Measurements from ENCODE around the gene RGL1. TPM values are rescaled to one million over a fixed set of nuclear protein-coding genes. Genes with fewer than 3 reads are reported as not detected.

The RGL1 gene
- total and polyA plus RNA-seq, 7 donors: 0.93 to 6.8 (median 3.9) TPM

GRCh38 chr1:183873642-183874041 is 68.7 kb downstream of the RGL1 start:
- Histone ChIP-seq H3K27me3 (ENCODE audit: insufficient read depth in 3 of 3, low read length in 2 of 3) (no peaks in the 10 kb centered on the region), H3K9me3 (no peaks in the 10 kb centered on the region), H3K4me3 (no peak overlapping the region), H3K4me1 (peaks cover 44% of the 10 kb centered on the region), H3K27ac (peak overlapping the region; percentile 23), H3K36me3 (ENCODE audit: insufficient read depth in 1 of 2, low read depth in 1 of 2) (no peaks in the 10 kb centered on the region)
- intact Hi-C loops (cut with DNase I): no loop called here
- TF ChIP-seq, protein P1, sequence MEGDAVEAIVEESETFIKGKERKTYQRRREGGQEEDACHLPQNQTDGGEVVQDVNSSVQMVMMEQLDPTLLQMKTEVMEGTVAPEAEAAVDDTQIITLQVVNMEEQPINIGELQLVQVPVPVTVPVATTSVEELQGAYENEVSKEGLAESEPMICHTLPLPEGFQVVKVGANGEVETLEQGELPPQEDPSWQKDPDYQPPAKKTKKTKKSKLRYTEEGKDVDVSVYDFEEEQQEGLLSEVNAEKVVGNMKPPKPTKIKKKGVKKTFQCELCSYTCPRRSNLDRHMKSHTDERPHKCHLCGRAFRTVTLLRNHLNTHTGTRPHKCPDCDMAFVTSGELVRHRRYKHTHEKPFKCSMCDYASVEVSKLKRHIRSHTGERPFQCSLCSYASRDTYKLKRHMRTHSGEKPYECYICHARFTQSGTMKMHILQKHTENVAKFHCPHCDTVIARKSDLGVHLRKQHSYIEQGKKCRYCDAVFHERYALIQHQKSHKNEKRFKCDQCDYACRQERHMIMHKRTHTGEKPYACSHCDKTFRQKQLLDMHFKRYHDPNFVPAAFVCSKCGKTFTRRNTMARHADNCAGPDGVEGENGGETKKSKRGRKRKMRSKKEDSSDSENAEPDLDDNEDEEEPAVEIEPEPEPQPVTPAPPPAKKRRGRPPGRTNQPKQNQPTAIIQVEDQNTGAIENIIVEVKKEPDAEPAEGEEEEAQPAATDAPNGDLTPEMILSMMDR (IDR thresholded peaks at IDR 0.05): no peak
- ATAC-seq (peak in 2 of 4 donors; percentile 29 to 46), DNase-seq (no peak)
- 46 to 55% (median 53%) methylated on average over 3 of the region's 3 CpGs for WGBS, 3 donors

DNA sequence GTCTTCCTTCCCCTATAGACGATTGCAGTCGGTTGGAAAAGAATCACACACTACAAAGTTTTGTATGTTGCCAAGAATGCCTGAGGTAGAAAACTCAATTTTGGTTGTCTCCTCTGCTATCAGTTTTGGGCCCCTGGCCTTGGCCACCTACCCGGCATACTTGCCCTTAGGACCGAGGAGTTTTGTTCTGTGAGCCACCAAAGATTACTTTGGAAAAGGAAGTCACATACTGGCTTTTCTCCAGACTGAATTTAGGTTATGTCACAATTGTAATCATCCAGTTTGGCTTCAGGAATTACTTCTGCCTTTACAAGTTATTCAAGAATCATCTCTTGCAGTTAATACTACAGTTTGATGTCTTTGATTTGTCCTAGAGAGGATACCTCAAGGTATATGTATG is 71.4 kb downstream of the RGL1 start:
- 44 to 51% (median 45%) methylated on average over 4 of the region's 4 CpGs for WGBS, 3 donors
- no peak for DNase-seq
- no peak for ATAC-seq
- Histone ChIP-seq H3K27ac (peak overlapping the region; percentile 33), H3K36me3 (ENCODE audit: insufficient read depth in 1 of 2, low read depth in 1 of 2) (no peaks in the 10 kb centered on the region), H3K4me1 (peaks cover 40% of the 10 kb centered on the region), H3K4me3 (no peak overlapping the region), H3K9me3 (no peaks in the 10 kb centered on the region), H3K27me3 (ENCODE audit: insufficient read depth in 3 of 3, low read length in 2 of 3) (no peaks in the 10 kb centered on the region)
- TF ChIP-seq, protein P1 (IDR thresholded peaks at IDR 0.05): no peak
- intact Hi-C loops (cut with DNase I): no loop called here

DNA sequence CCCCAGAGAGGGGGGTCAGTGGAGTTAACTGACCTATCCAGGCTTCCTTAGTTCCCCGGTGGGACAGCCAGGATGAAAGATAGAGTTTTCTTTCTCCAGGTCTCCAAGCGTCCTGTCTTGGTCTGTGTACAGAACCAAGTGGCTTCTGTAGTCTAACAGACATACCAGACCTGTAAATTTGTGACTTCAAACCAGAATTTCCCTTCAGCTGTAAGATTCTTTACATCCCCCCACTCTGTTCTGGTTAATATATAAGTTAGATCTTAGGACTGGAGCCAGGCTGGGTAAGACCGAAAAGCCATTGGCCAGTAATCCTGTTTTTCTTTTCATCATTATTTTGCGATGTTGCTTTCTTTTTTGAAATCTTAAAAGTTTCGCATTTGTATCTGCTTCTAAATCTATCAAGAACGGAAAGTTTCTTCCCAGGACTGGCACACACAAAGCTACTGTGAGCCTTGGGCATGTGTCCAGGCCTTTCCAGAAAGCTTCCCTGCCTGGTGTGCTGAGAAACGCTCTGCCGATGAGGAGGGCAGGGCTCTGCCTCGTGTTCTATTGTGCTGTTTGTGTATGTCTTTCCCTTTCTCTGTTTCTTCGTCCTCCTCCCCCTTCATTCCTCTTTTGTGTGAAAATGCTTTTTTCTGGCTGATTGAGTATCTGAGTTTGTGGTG is 72.3 kb downstream of the RGL1 start:
- H3K27ac ChIP-seq: peak overlapping the region; percentile 33
- ATAC-seq (peak in 2 of 4 donors; percentile 55 to 77), DNase-seq (peak; percentile 39 to 54)
- peaks cover 32% of the 10 kb centered on the region for H3K4me1 ChIP-seq
- H3K9me3 ChIP-seq: no peaks in the 10 kb centered on the region
- intact Hi-C loops (cut with DNase I): no loop called here
- WGBS, 3 donors: 25 to 33% (median 31%) methylated on average over 10 of the region's 10 CpGs
- TF ChIP-seq, protein P1 (IDR thresholded peaks at IDR 0.05): no peak
- peak overlapping the region; percentile 47 for H3K4me3 ChIP-seq
- H3K36me3 ChIP-seq (ENCODE audit: insufficient read depth in 1 of 2, low read depth in 1 of 2): no peaks in the 10 kb centered on the region
- no peaks in the 10 kb centered on the region for H3K27me3 ChIP-seq (ENCODE audit: insufficient read depth in 3 of 3, low read length in 2 of 3)

- WGBS, 3 donors: 57 to 83% (median 59%) methylated on average over 2 of the region's 2 CpGs
- intact Hi-C loops (cut with DNase I): no loop called here
- no peak overlapping the region for H3K27ac ChIP-seq
- H3K4me1 ChIP-seq: peaks cover 13% of the 10 kb centered on the region
- no peak for DNase-seq
- TF ChIP-seq, protein P1 (IDR thresholded peaks at IDR 0.05): no peak
- H3K9me3 ChIP-seq: no peaks in the 10 kb centered on the region
- ATAC-seq: peak in 1 of 4 donors; percentile 44
- H3K27me3 ChIP-seq (ENCODE audit: insufficient read depth in 3 of 3, low read length in 2 of 3): no peaks in the 10 kb centered on the region
- H3K36me3 ChIP-seq (ENCODE audit: insufficient read depth in 1 of 2, low read depth in 1 of 2): peaks cover 0 to 5% of the 10 kb centered on the region in 2 donors
- H3K4me3 ChIP-seq: no peak overlapping the region
Observed at GRCh38 chr1:183879494-183879893, 74.6 kb downstream of the RGL1 start.

DNA sequence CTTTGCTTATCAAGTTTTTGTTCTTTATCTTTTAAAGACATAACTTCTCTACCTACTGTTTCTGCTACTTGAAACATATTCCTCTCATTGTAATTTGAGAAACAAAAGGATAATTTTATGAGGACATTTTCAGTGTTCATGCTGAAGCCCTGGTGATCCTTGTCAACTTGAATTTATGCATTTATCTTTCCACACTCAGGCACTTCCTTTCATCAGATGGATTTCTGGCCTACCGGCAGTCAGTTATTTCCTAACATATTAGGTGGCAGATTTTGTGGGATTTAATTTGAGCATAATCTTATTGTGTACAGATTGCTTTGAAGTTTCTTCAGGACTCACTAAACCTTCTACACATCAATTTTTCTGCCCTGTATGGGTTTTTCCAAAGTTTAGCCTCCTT is 75.0 kb downstream of the RGL1 start:
- H3K36me3 ChIP-seq (ENCODE audit: insufficient read depth in 1 of 2, low read depth in 1 of 2): peaks cover 0 to 9% of the 10 kb centered on the region in 2 donors
- TF ChIP-seq, protein P1 (IDR thresholded peaks at IDR 0.05): no peak
- no peak for ATAC-seq
- intact Hi-C loops (cut with DNase I): loop anchor here in 1 of 2 donors (5.0 kb wide), 1 partner anchor 48 kb away; no protein-coding TSS in a partner anchor
- H3K9me3 ChIP-seq: no peaks in the 10 kb centered on the region
- no peak overlapping the region for H3K4me3 ChIP-seq
- no peak for DNase-seq
- no peak overlapping the region for H3K27ac ChIP-seq
- H3K4me1 ChIP-seq: peaks cover 13% of the 10 kb centered on the region
- no peaks in the 10 kb centered on the region for H3K27me3 ChIP-seq (ENCODE audit: insufficient read depth in 3 of 3, low read length in 2 of 3)
- WGBS, 3 donors: 50 to 76% (median 65%) methylated on average over 1 of the region's 1 CpG
